DMS 273 (cell line): ENCODE data around the gene TEX52.

Experiments used
- DNase-seq: peaks from one replicate; lab custom pipeline; 2025; ENCODE audit not compliant: unreplicated experiment; lab: John Stamatoyannopoulos, UW

Gene TEX52

GRCh38 chr12:2833810-2834209 lies 23.0 kb downstream of the TEX52 start:
- DNase-seq: no peak

GRCh38 chr12:2833327-2833726 lies 23.5 kb downstream of the TEX52 start:
- peak; percentile 18 for DNase-seq

GRCh38 chr12:2832550-2833127 lies 24.2 kb downstream of the TEX52 start:
- peak; percentile 41 for DNase-seq

GRCh38 chr12:2829275-2829674 lies 27.6 kb downstream of the TEX52 start:
- DNase-seq: no peak

- no peak for DNase-seq
Measured at GRCh38 chr12:2826721-2827515, 29.9 kb downstream of the TEX52 start.

- no peak for DNase-seq
Measured at GRCh38 chr12:2826036-2826435, 30.8 kb downstream of the TEX52 start.

- no peak for DNase-seq
Measured at GRCh38 chr12:2825132-2825531, 31.7 kb downstream of the TEX52 start.

GRCh38 chr12:2824541-2824940 lies 32.3 kb downstream of the TEX52 start:
- no peak for DNase-seq

- DNase-seq: no peak
Measured at GRCh38 chr12:2823483-2823882, 33.4 kb downstream of the TEX52 start.

GRCh38 chr12:2820432-2820831 lies 36.4 kb downstream of the TEX52 start:
- DNase-seq: no peak

GRCh38 chr12:2819810-2820209 lies 37.0 kb downstream of the TEX52 start:
- no peak for DNase-seq

GRCh38 chr12:2813214-2814185 lies 43.3 kb downstream of the TEX52 start:
- peak; percentile 78 for DNase-seq

- DNase-seq: peak; percentile 98
Measured at GRCh38 chr12:2812290-2813213, 44.3 kb downstream of the TEX52 start, which contains the start of gene ITFG2. Gene ITFG2 (plus strand): TSS chr12:2812668. CDS start chr12:2812761, 93 bp downstream.

GRCh38 chr12:2811801-2812200 lies 45.0 kb downstream of the TEX52 start:
- DNase-seq: peak; percentile 14

GRCh38 chr12:2806700-2807099 lies 50.1 kb downstream of the TEX52 start:
- DNase-seq: peak; percentile 22

GRCh38 chr12:2805143-2805520 lies 51.7 kb downstream of the TEX52 start:
- no peak for DNase-seq

- DNase-seq: peak; percentile 38
Measured at GRCh38 chr12:2804393-2805142, 52.3 kb downstream of the TEX52 start.

- DNase-seq: no peak
Measured at GRCh38 chr12:2803635-2804392, 53.0 kb downstream of the TEX52 start.
